ENCODE data around the gene ZNF473.
A peak's percentile ranks its signal among the peaks of the same experiment; 100 is the strongest.

The ZNF473 gene

DNA sequence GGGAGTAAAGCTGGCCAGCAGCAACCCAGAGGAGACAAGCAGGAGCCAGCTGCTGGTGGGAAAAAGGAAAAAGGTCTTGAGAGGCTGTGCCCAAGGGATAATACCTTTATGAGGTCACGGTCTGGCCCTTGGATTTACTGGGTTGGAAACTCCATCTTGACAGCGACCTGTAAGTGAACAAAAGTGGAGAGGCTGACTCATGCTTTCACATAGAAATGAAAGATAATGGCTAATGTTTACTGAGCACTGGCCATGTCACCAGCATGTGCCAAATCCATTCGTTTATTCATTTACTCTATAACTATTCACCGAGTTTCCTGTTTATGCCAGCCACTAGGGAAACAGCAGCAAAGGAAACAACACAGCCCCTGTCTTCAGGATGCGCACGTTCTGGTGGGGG is 5.3 kb upstream of the ZNF473 start:
- TF ChIP-seq, protein P1, sequence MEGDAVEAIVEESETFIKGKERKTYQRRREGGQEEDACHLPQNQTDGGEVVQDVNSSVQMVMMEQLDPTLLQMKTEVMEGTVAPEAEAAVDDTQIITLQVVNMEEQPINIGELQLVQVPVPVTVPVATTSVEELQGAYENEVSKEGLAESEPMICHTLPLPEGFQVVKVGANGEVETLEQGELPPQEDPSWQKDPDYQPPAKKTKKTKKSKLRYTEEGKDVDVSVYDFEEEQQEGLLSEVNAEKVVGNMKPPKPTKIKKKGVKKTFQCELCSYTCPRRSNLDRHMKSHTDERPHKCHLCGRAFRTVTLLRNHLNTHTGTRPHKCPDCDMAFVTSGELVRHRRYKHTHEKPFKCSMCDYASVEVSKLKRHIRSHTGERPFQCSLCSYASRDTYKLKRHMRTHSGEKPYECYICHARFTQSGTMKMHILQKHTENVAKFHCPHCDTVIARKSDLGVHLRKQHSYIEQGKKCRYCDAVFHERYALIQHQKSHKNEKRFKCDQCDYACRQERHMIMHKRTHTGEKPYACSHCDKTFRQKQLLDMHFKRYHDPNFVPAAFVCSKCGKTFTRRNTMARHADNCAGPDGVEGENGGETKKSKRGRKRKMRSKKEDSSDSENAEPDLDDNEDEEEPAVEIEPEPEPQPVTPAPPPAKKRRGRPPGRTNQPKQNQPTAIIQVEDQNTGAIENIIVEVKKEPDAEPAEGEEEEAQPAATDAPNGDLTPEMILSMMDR (IDR thresholded peaks at IDR 0.05; ENCODE audit: low read depth, low read length, missing control alignments), result no peak
- DNase-seq (ENCODE audit: low read depth), result no peak

DNA sequence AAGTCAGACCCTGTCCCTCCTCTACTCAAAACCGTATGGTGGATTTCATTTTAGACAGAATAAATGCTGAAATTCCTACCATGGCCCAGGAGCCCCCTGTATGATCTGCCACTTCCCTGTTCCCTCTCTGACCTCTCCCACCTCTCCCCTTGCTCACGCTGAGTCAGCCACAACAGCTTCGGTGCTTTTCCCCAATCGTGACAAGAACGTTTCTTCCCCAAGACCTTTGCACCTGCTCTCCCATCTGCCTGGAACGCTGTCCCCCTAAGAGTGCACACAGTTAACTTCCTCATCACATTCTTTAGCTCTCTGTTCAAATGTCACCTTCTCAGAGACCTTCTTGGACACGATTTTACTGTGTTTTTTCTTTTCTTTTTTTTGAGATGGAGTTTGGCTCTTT is 3.0 kb upstream of the ZNF473 start:
- TF ChIP-seq, protein P1 (IDR thresholded peaks at IDR 0.05; ENCODE audit: low read depth, low read length, missing control alignments), result no peak
- no peak overlapping the region for H3K4me3 ChIP-seq (ENCODE audit: low read depth, low read length)
- DNase-seq (ENCODE audit: low read depth), result no peak

More for the DNA sequence above, 5.3 kb upstream of the ZNF473 start:
- no peak overlapping the region for H3K4me3 ChIP-seq (ENCODE audit: low read depth, low read length)

DNA sequence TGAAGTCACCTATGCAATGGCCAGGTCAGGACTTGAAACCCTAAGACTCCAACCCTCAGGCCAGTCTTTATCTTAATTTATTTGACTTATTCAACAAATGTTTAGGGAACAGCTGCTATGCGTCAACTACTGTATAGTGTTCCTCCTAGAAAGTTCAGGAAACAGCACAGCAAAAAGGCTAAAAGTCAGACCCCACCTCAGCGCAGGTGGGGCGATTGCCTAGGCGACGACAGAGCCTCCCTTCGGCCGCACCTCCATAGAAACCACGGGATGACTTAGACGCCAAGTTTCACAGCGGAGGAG is 1.1 kb upstream of the ZNF473 start:
- DNase-seq (ENCODE audit: low read depth), result no peak
- TF ChIP-seq, protein P1 (IDR thresholded peaks at IDR 0.05; ENCODE audit: low read depth, low read length, missing control alignments), result no peak
- H3K4me3 ChIP-seq (ENCODE audit: low read depth, low read length), result peak overlapping the region; percentile 87

DNA sequence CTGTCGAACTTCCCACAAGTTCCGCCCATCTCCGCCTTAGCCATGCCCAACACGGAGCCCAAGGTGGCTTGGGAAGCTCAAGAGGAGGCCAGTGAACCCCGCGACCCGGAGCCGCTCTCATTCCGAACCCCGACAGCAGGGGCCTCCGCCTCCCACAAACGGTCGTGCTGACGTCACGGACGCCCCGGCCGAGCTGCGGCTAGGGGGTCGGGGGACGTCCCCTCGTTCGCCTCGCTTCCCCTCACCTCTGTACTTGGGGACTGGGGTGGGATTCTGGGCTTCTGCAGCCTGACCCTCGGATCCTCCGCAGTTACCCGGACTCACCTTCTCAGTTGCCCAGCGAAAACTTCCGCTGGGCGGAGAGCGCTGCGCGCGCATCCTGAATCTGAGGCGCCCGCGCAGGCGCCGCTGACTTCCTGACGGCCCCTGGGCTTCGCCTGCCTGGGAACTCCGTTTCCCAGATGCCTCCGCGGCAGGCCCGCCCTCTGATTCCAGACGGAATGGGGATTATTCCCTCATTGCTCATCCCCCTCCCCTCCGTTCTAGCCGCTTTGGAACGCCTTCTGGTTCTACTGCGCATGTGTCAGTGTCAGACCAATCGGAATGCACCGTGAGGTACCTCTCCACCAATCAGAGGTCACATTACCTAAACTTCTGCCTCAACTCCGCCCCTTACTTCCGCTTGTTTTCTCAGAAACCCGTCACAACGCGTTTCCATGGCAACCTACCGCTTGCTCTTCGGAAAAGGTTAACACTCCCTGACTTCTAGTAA is 597 bp upstream of the ZNF473 start, which contains the start of gene VRK3:
TSS of gene VRK3 (minus strand) at position 351 of the 772 bp plus-strand sequence. CDS start 9,210 bp downstream, outside the sequence.
- TF ChIP-seq, protein P1 (IDR thresholded peaks at IDR 0.05; ENCODE audit: low read depth, low read length, missing control alignments), result no peak
- H3K4me3 ChIP-seq (ENCODE audit: low read depth, low read length), result peak within 1 kb of the TSS; percentile 87
- peak; percentile 100 for DNase-seq (ENCODE audit: low read depth)

DNA sequence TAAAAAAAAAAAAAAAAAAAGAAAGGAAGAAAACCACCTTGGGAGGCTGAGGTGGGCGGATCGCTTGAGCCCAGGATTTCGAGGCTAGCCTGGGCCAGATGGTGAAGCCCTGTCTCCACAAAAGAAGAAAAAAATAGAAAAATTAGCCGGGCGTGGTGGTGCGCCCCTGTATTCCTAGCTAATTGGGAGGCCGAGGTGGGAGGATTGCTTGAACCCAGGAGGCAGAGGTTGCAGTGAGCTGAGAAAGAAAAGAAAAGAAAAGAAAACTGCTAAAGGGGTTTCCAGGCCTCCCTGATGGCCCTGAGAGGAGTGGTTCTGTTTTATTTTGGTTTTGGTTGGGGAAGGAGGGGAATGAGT is 723 bp downstream of the ZNF473 start:
- H3K4me3 ChIP-seq (ENCODE audit: low read depth, low read length), result peak overlapping the region; percentile 52
- DNase-seq (ENCODE audit: low read depth), result no peak

DNA sequence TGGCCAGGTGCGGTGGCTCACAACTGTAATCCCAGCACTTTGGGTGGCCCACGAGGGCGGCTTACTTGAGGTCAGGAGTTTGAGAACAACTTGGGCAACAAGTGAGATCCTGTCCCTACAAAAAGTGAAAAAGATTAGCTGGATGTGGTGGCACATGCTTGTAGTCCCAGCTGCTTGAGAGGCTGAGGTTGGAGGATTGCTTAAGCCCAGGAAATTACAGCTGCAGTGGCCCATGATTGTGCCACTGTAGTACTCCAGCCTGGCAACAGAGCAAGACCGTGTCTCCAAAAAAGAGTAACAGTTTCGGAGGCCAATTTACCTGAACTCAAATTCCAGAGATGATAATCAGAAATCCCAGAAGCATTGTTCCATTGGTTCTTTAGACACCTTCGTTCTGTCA is 4.4 kb downstream of the ZNF473 start:
- no peak for DNase-seq (ENCODE audit: low read depth)
- H3K4me3 ChIP-seq (ENCODE audit: low read depth, low read length), result no peak overlapping the region
- TF ChIP-seq, protein P1 (IDR thresholded peaks at IDR 0.05; ENCODE audit: low read depth, low read length, missing control alignments), result no peak

More for the DNA sequence above, 723 bp downstream of the ZNF473 start:
- TF ChIP-seq, protein P1 (IDR thresholded peaks at IDR 0.05; ENCODE audit: low read depth, low read length, missing control alignments), result no peak

DNA sequence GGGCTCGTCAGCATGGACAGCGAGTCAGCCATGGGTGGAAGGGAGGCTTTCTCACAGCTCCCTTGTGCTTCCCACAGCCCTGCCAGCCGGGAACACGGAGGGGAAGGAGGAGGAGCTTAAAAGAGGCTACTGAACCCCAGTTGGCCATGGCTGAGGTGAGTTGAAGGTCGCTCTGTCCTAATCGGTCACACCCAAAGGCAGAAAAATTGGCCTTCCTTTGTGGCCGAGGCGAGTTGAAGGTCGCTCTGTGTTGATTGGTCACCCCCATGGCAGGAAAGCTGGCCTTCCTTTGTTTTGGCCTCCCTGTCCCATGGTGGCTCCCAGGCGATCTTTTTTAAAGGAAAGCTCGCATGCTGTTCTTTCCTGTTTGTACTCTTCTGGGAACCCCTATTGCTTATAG is 5.1 kb downstream of the ZNF473 start:
- TF ChIP-seq, protein P1 (IDR thresholded peaks at IDR 0.05; ENCODE audit: low read depth, low read length, missing control alignments), result no peak
- no peak overlapping the region for H3K4me3 ChIP-seq (ENCODE audit: low read depth, low read length)
- no peak for DNase-seq (ENCODE audit: low read depth)
